Non-pigmented ciliary epithelial cell (primary cell): ENCODE measurements around the gene MYPN.

Experiments used
- DNase-seq: peaks from one replicate; pipeline ENCODE4 v3.0.0-alpha.2; 2010; ENCODE audit warnings: low read depth

MYPN gene

GRCh38 chr10:68090586-68090985 is 18.7 kb upstream of the MYPN start:
- DNase-seq, result no peak

- DNase-seq, result no peak
Observed at GRCh38 chr10:68092512-68092911, 16.8 kb upstream of the MYPN start.

GRCh38 chr10:68095153-68095552 is 14.1 kb upstream of the MYPN start:
- DNase-seq, result no peak

GRCh38 chr10:68096913-68097516 is 12.3 kb upstream of the MYPN start:
- peak; percentile 82 for DNase-seq

GRCh38 chr10:68099736-68100135 is 9.6 kb upstream of the MYPN start:
- peak; percentile 73 for DNase-seq

- no peak for DNase-seq
Observed at GRCh38 chr10:68101066-68101465, 8.2 kb upstream of the MYPN start.

GRCh38 chr10:68103261-68103878 is 5.9 kb upstream of the MYPN start:
- no peak for DNase-seq

GRCh38 chr10:68103901-68104300 is 5.4 kb upstream of the MYPN start:
- DNase-seq, result no peak

- no peak for DNase-seq
Observed at GRCh38 chr10:68105820-68106219, 3.5 kb upstream of the MYPN start.

GRCh38 chr10:68106656-68107055 is 2.6 kb upstream of the MYPN start:
- peak; percentile 83 for DNase-seq

GRCh38 chr10:68107651-68108050 is 1.6 kb upstream of the MYPN start:
- no peak for DNase-seq

GRCh38 chr10:68108051-68108450 is 1.2 kb upstream of the MYPN start:
- DNase-seq, result no peak

GRCh38 chr10:68108653-68109052 is 635 bp upstream of the MYPN start:
- DNase-seq, result no peak

GRCh38 chr10:68110027-68110426 is 739 bp downstream of the MYPN start:
- no peak for DNase-seq

- DNase-seq, result no peak
Observed at GRCh38 chr10:68111584-68111983, 2.3 kb downstream of the MYPN start.

GRCh38 chr10:68112837-68113236 is 3.5 kb downstream of the MYPN start:
- DNase-seq, result no peak

- DNase-seq, result no peak
Observed at GRCh38 chr10:68118657-68119056, 9.4 kb downstream of the MYPN start.

GRCh38 chr10:68121020-68121743 is 11.9 kb downstream of the MYPN start:
- no peak for DNase-seq

- no peak for DNase-seq
Observed at GRCh38 chr10:68121852-68122251, 12.6 kb downstream of the MYPN start.

- no peak for DNase-seq
Observed at GRCh38 chr10:68124718-68125117, 15.4 kb downstream of the MYPN start.

GRCh38 chr10:68125772-68126171 is 16.5 kb downstream of the MYPN start:
- no peak for DNase-seq

GRCh38 chr10:68128015-68128414 is 18.7 kb downstream of the MYPN start:
- no peak for DNase-seq

- DNase-seq, result no peak
Observed at GRCh38 chr10:68132391-68132790, 23.1 kb downstream of the MYPN start.

- DNase-seq, result no peak
Observed at GRCh38 chr10:68133523-68133922, 24.2 kb downstream of the MYPN start.
